ENCODE results near the gene KCNA5.

- TF ChIP-seq POLR2A (IDR thresholded peaks at IDR 0.05), result no peak
- no peak for TF ChIP-seq EP300 (IDR thresholded peaks at IDR 0.05)
- TF ChIP-seq, protein P1, sequence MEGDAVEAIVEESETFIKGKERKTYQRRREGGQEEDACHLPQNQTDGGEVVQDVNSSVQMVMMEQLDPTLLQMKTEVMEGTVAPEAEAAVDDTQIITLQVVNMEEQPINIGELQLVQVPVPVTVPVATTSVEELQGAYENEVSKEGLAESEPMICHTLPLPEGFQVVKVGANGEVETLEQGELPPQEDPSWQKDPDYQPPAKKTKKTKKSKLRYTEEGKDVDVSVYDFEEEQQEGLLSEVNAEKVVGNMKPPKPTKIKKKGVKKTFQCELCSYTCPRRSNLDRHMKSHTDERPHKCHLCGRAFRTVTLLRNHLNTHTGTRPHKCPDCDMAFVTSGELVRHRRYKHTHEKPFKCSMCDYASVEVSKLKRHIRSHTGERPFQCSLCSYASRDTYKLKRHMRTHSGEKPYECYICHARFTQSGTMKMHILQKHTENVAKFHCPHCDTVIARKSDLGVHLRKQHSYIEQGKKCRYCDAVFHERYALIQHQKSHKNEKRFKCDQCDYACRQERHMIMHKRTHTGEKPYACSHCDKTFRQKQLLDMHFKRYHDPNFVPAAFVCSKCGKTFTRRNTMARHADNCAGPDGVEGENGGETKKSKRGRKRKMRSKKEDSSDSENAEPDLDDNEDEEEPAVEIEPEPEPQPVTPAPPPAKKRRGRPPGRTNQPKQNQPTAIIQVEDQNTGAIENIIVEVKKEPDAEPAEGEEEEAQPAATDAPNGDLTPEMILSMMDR (IDR thresholded peaks at IDR 0.05), result no peak
- TF ChIP-seq POLR2AphosphoS5 (IDR thresholded peaks at IDR 0.05), result no peak
Observed at GRCh38 chr12:5094551-5094950, 50.9 kb downstream of the KCNA5 start.
